Stimulated activated CD4-positive, alpha-beta T cell treated with anti-CD3 and anti-CD28 coated beads, Interleukin-15, amount 100 ng/mL, for 24 hours (primary cell): ENCODE data around the gene NBDY.

ENCODE experiments used
- DNase-seq: peaks from one replicate; pipeline ENCODE4 v3.0.0-alpha.2; 2020

Gene NBDY

GRCh38 chrX:56787734-56788152 is 58.7 kb downstream of the NBDY start:
- DNase-seq, result no peak

- DNase-seq, result no peak
Measured at GRCh38 chrX:56788229-56788628, 59.2 kb downstream of the NBDY start.

GRCh38 chrX:56788717-56789122 is 59.7 kb downstream of the NBDY start:
- DNase-seq, result no peak

GRCh38 chrX:56789518-56790070 is 60.6 kb downstream of the NBDY start:
- DNase-seq, result no peak

DNA sequence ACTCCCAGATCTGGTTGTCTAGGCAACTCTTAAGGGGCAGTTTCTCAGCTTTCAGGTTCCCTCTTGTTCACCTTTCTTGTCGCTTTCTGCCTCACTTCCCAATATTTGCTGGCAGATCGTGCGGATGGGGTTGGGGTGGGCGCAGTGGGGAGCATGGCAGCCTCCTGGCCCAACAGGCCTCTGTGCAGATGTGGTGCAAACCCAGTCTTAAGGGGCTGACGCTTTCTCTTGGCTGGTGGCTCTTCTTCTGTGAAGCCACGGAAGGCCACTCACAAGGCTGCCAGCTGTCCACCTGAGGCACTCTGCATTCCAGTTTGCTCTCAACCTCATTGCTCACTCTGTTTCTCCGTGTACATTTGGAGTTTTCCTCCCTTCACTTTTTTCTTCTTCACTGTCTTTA is 61.7 kb downstream of the NBDY start:
- DNase-seq, result no peak

DNA sequence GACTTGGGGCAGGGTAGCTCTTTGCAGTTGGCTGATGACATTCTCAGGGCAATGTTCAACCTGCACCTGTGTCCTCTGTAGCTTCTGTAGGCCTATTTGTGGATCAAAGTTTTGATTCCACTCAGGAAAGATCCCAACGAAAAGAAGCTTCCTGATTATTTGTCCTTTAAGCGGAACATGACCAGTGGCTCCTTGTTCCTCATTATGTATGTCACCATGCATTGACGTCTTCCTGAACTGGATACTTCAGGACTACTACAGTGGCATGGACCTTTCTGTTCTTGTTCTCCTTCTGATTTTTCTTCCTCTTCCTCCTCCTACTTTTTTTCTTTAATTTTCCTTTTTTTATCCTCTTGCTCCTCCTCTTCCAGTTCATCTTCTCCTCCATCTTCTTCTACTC is 62.4 kb downstream of the NBDY start:
- no peak for DNase-seq

DNA sequence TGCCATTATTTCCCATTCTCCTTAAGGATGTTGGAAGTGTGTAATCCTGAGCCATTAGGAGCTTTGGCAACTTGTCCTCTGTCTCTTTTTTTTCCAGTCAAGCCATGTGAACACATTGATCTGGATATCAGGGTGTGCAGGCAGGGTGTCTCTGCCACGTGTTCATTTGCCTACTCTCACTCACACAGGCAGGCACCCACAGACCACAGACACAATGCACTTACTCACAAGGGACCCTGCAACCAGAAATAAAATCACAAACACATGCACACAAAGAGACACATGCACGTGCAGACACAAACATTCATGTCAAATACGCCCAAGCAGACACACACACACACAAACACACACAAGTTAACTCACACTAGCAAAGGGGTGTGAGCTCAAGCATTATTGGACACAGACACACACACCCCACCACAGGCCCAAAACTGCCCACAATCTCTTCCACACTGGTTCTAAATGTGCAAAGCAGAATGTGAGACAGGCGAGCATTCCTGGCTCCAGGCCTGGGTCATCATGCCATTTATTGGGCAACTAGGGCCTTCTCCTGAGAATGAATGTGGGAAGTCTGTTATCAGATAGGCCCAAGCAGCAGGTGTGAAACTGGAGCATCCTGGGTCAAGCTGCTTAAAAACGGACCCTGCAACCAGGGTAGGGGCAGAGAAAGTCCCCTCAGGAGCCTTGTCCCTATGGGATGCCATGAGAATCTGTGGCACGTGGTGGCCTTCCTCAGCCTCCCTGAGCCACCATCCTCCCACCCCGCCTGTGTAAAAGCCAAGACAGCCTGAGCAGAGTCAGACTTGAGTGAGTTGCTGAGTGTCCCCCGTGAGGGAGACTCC is 63.4 kb downstream of the NBDY start:
- DNase-seq, result no peak

DNA sequence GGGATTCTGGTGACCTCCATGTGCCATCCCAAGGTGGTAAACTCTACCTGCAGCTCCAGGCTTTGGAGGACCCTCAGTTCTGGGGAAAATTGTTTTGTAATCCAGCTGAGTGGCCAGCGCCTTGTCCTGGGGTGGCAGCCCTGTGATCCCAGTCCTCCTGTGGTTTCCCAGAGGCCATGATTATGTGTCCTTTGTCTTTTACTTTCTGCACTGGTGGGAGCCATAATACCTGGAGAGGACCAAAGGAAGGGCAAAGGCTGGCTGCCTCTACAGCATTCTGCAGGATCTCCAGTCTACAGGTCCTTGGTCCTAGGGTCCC is 64.0 kb downstream of the NBDY start:
- no peak for DNase-seq

DNA sequence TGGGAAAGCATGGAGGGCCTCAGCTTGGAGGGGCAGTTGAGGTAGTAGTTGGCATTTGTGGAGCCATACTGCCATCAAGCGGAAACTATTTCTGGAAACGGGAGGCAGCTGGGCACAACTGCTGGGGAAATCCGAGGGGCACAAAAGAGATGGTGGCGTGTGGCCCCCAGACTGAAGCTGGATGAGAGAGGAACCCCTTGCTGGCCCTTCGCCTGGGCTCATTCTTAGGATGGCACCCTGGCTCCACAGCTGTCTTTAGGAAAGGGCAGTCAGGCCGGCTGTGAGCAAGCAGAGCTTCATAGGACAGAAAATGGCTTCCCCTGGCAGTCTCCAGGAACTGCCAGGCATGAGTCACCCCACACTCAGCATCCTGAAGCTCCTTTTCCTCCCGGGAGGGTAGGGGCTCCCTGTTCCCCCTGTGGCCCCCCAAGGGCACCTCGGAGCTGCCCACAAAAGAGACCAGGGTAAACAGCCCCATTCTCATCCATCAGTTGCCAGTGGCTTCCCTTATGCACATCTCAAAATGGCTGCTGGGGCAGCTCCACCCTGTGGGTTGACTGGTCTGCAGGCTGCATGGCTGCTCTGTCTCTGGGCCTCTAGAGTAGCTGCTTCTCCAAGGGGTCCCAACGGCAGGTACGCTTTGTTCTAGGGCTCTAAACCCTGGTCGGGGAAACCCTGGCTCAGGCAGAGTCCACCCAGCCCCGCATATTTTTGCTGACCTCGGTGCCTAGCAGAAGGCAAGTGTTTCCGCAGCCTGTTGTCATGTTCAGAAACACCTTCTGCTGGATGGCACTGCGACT is 64.7 kb downstream of the NBDY start:
- no peak for DNase-seq

- DNase-seq, result no peak
Measured at GRCh38 chrX:56794404-56795230, 65.6 kb downstream of the NBDY start.

DNA sequence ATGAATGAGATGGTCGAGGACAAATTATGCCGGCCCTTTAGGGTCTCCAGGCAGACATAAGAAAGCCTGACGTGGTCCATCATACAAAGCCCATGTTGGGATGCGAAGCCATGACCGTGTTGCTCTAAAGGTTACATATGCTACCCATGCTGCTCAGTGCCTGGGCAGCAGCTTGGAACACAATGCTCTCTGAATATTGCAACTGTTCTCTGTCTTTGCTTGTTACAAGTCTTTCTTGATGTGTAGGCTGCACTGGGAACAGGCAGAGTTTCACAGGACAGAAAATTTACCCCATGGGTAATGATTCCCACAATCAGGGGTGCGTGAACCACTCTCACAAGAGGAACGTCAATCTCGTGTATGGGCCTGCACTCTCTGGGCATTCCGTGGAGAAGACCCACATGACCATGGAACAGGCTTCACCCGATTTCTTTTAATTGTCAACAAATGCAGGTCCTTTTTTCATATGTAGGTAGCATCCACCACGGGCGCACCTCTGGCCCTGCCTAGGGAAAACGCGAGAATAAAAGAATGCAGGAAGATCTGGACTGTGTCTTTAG is 66.3 kb downstream of the NBDY start:
- no peak for DNase-seq

GRCh38 chrX:56796641-56797395 is 67.8 kb downstream of the NBDY start:
- no peak for DNase-seq

DNA sequence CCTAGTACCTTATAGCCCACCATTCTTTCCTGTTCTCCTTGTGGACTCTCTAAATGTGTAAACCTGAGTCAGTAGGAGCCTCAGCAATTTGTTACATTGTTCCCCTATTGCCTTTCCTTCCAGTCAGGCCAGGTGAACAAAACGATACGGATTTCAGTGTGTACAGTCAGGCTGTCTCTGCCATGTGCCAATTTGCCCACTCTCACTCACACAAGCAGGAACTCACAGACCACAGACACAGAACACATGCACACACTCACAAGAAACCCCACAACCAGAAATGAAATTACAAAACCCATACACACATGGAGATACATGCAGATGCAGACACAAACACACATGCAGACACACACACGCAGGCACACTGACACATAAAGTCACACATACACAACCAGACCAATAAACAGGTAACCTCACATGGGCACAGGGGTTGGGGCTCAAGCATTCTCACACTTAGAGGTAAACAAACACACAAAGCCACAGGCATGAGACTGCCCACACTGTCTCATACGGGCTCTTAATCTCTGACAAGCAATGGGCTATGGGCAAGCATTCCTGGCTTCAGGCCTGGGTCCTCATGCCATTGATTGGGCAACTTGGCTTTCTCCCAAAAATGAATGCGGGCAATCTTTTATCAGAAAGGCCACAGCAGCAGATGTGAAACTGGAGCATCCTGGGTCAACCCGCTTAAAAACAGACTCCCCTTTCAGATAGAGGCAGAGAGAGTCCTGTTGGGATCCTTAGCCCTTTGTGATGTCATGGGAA is 68.7 kb downstream of the NBDY start:
- DNase-seq, result no peak

GRCh38 chrX:56798339-56798711 is 69.3 kb downstream of the NBDY start:
- peak; percentile 16 for DNase-seq

DNA sequence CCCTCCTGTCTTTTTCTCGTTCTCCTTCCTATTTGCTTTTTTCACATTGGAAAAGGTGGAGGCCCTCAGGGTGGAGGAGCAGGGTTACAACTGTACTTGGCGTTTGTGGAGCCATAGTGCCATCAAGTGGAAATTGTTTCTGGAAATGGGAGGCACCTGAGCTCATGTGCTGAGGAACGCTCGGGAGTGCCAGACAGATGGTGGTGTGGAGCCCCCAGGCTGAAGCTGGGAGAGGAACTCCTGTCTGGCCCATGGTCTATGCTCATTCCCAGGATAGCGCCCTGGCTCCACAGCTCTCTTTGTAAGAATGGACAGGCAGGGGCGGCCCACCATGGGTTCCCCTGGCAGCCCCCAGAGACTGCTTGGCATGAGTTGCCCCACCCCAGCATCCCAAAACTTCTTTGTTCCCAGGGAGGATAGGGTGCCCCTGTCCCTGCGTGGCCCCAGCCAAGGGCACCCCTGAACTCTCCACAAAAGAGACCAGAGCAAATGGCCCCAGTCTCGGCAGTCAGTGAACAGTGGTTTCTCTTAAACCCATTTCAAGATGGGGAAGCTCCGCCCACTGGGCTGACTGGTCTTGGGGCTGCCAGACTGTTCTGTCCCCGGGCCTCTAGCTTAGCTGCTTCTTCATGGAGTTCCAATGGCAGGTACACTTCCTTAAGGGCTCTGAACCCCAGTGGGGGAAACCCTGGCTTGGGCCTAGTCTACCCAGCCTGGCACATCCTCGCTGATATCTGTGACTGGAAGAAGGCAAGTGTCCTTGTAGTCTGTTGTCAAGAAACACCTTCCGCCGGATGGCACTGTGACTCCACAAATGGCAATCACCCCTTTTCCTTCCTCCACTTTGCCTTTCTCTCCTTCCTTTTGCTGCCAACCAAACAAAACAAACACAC is 70.1 kb downstream of the NBDY start:
- no peak for DNase-seq

DNA sequence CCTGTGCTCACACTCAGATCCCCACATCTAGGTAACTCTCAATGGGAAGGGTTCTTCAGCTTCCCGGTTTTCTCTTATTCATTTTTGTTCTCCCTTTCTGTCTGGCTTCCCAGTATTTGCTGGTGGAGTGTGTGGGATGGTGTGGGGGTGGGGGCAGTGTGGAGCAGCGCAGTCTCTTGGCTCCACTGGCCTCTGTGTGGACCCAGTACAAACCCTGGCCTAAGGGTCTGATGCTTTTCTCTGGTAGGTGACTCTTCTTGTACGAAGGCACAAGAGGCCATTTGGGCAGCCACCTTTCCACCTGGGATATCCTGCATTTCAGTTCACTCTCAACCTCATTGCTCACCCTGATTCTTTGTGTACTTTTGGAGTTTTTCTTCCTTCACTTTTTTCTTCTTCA is 71.3 kb downstream of the NBDY start:
- no peak for DNase-seq

- DNase-seq, result peak; percentile 60
Measured at GRCh38 chrX:56800801-56801200, 71.8 kb downstream of the NBDY start.

GRCh38 chrX:56802428-56802827 is 73.4 kb downstream of the NBDY start:
- no peak for DNase-seq

DNA sequence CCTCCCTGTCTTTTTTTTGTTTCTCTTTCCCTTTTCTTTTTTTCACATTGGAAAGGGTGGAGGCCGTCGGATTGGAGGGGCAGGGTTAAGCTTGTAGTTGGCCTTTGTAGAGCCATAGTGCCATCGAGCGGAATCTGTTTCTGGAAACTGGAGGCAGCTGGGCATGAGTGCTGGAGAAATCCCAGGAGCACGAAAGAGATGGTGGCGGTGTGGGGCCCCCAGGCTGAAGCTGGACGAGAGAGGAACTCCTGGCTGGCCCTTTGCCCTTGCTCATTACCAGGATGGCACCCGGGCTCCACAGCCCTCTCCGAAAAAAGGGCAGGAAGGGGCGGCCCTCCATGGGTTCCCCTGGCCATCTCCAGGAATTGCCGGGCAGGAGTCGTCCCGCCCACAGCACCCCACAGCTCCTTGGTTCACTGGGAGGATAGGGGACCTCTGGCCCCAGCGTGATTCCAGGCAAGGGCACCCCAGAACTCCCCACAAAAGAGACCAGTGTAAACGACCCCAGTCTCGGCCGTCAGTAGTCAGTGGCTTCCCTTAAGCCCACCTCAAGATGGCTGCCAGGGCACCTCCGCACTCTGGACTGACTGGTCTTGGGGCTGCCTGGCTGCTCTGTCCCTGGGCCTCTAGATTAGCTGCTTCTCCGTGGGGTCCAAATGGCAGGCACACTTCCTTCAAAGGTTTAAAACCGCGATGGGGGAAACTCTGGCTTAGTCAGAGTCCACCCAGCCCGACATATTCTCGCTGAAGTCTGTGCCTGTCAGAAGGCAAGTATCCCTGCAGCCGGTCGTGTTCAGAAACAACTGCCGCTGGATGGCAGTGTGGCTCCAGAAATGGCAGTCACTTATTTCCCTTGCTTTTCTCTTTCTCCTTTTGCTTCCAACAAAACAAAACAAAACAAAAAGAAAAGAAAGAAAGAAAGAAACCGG is 74.1 kb downstream of the NBDY start:
- DNase-seq, result peak; percentile 59
